Measurements from ENCODE around the gene MACROD1. TPM values are rescaled to one million over a fixed set of nuclear protein-coding genes. Genes with fewer than 3 reads are reported as not detected.

The MACROD1 gene
- total RNA-seq, 1 experiment from 2014 or later = 17.6 TPM

DNA sequence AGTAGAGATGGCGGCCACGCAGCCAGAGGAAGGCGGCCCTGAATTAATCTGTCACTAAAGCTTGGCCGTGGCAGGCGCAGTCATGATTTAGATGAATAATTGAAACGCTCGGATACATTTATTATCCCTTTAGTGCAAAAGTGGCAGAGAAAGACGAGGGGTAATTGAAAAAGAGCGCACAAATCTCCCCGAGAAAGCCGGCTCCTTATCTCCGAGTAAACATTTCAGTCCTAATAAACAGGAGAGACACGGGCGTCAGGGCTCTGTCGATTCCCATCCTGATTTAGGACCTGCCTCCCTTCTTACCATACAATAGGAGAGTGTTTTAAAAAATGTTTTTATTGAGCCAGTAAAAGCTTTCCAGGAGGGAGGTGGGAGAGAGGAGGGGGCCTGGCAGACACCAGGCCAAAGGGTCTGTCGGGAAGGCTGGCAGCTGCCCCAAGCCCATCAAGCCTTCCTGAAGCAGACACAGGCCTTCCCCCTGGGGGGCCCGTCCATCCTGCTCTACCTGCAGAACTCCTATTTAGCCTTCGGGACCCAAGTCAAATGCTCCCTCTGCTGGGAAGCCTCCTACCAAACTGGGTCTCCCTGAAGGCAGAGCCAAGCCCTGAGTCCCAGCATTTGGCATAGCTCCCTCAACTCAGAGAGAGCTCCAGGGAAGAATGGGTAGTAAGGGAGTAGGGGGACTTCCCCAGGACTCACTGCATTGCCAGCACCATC lies 156.8 kb downstream of the MACROD1 start:
- no peak overlapping the region for H3K4me3 ChIP-seq
- H3K9me3 ChIP-seq (replicated peaks) = no peaks in the 10 kb centered on the region

DNA sequence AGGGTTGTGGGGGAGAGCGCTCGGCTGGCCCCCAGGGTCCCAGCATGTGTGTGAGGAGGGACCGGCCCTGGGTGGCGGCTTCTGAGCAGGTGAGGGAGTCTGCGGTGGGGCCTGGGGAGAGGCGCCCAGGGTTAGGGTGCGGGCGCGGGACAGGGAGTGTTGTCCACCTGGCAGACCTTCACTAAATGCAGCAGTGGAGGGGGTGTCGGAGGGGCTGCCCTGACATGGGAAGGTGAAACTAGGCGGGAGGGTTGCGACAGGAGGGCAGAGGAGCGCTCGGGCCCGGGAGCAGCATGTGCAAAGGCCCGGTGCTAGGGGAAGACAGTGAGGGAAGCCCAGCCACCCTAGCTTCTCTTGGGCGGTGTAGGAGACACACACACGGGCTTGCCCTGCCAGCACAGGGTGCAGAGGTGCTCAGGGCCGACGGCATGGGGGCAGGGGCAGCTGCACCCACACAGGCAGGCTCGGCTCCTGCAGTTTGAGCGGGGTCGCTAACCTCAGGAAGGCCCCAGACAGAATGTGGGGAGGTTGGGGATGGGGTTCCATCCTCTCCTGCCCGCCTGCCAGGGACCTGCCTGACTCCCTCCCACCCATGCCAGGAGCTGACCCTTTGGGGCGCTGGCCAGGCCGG lies 157.5 kb downstream of the MACROD1 start:
- Histone ChIP-seq H3K27me3 (replicated peaks) (no peaks in the 10 kb centered on the region), H3K4me3 (no peak overlapping the region), H3K36me3 (peaks cover 9% of the 10 kb centered on the region), H3K9me3 (replicated peaks) (no peaks in the 10 kb centered on the region), H3K4me1 (replicated peaks) (peaks cover 12% of the 10 kb centered on the region), H3K27ac (no peak overlapping the region)
- no peak for DNase-seq (ENCODE audit: low read depth in 1 of 2, low spot score in 2 of 2)

More for the DNA sequence above, 156.8 kb downstream of the MACROD1 start:
- no peak overlapping the region for H3K27ac ChIP-seq
- H3K27me3 ChIP-seq (replicated peaks) = no peaks in the 10 kb centered on the region
- H3K36me3 ChIP-seq = peaks cover 9% of the 10 kb centered on the region; the same call in 1 of the 2 replicates
- DNase-seq (ENCODE audit: low read depth in 1 of 2, low spot score in 2 of 2) = no peak
- peaks cover 12% of the 10 kb centered on the region for H3K4me1 ChIP-seq (replicated peaks)

DNA sequence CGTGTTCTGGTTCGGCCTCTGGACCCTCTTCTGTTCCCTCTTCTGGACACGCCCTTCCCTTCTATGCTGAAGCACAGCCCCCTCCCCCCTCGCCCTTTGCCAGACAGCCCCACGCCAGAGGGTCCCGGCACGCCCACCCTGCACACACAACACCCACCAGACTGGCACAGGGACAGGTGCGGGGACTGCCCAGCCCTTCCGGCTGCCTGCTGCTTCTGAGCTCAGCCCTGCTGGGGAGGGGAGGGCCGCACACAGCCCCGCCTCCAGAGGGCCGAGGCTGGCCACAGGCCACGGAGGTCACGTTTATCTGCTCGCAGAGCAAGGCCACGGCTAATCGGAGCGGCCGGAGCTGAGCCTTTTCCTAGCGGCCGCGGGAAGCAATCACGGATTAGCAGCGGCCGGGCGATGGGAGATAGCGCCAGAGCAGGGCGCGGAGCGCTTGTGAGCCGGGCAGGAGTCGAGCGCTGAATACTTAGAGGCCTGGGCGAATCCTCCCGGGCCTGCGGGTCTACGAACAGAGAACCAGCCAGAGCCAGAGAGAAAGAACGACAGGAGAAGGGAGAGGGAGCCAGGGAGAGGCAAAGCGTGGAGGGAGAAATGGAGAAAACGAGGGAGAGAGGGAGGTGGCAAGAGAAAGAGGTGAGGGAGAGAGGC lies 158.2 kb downstream of the MACROD1 start:
- Histone ChIP-seq H3K9me3 (replicated peaks) (no peaks in the 10 kb centered on the region), H3K4me3 (no peak overlapping the region), H3K4me1 (replicated peaks) (peaks cover 12% of the 10 kb centered on the region), H3K27me3 (replicated peaks) (no peaks in the 10 kb centered on the region), H3K27ac (no peak overlapping the region), H3K36me3 (peaks cover 9% of the 10 kb centered on the region)
- DNase-seq (ENCODE audit: low read depth in 1 of 2, low spot score in 2 of 2) = no peak

DNA sequence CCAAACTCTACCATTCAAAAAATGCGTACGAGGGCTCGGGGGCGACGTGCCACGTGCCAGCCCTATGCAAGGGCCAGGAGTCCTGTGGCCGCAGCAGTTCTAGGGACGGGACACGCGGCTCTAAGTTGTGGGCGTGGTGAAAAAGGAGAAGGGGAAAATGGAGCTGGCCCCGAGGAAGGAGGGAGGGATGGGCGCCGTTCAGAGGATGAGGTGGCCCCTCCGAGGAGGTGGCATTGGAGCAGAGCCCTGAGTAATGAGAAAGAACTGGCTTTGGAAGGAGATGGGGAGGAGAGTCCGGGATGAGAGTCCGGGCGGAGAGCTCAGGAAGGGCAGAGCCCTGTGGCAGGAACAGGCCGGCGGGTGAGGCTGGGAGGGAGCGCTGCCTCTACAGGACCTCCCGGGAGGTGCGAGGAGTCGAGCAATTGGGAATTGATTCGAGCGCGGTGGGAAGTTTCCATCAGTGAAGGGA lies 158.7 kb downstream of the MACROD1 start:
- Histone ChIP-seq H3K27me3 (replicated peaks) (no peaks in the 10 kb centered on the region), H3K9me3 (replicated peaks) (no peaks in the 10 kb centered on the region), H3K27ac (no peak overlapping the region), H3K4me3 (no peak overlapping the region), H3K36me3 (peaks cover 9% of the 10 kb centered on the region), H3K4me1 (replicated peaks) (peaks cover 13% of the 10 kb centered on the region)
- DNase-seq (ENCODE audit: low read depth in 1 of 2, low spot score in 2 of 2) = peak in 1 of 2 experiments; percentile 36

DNA sequence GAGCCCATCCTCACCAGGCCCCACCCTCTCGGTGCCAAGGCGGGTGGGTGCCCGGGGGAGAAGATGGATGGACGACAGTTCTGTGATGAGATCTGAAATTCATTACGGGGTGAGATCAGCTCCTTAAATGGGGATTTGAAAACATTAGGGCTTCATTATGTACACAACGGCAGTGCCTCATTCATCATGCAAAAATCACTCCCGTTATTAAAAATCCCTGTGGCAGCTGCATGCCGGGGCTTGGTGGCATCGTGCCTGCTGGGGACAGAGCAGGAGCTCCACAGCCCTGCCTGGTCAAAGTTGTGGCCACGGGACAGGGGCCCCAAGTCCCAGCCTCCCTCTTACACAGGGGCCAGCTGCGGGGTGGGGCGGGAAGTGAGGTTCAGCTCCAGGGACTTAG lies 159.5 kb downstream of the MACROD1 start:
- Histone ChIP-seq H3K36me3 (peaks cover 16% of the 10 kb centered on the region), H3K4me1 (replicated peaks) (peaks cover 20% of the 10 kb centered on the region), H3K4me3 (no peak overlapping the region), H3K27me3 (replicated peaks) (no peaks in the 10 kb centered on the region), H3K27ac (no peak overlapping the region), H3K9me3 (replicated peaks) (no peaks in the 10 kb centered on the region)
- no peak for DNase-seq (ENCODE audit: low read depth in 1 of 2, low spot score in 2 of 2)

DNA sequence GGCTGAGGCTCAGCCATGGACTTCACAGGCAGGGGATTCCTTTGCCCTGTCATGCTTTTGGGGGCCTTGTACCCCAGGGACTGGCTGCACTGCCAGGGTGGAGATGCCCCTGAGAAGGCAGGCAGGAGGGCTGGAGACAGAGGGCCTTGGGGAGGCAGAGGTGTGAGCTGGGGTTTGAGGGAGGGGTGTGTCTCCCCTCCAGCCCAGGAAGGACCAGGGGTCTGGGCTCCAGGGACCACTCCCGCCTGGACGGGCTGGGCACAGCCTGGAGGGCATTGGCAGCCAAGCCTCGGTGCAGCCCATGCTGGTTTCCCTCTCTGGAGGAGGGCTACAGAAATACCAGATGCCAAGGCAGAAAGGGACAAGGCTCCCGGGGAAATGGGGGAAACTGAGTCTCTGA lies 160.2 kb downstream of the MACROD1 start:
- Histone ChIP-seq H3K27ac (no peak overlapping the region), H3K27me3 (replicated peaks) (no peaks in the 10 kb centered on the region), H3K4me3 (no peak overlapping the region), H3K9me3 (replicated peaks) (no peaks in the 10 kb centered on the region; the same call in 1 of the 2 replicates), H3K4me1 (replicated peaks) (peaks cover 20% of the 10 kb centered on the region), H3K36me3 (peaks cover 23% of the 10 kb centered on the region)
- no peak for DNase-seq (ENCODE audit: low read depth in 1 of 2, low spot score in 2 of 2)

DNA sequence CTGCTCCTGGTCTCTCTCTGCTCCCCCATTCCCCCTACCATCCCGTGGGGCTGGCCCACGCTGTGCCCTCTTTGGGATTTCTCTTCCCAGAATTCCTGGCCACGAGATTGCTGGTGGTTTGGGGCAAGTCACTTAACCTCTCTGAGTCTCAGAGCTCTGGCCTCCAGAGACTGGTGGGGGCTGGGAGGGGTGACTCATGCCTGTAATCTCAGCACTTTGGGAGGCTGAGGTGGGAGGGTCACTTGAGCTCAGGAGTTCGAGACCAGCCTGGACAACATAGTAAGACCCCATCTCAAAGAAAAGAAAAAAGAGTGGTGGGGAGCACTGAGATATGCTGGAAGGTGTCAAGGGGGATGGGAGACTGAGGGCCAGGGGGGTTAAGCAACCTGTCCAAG lies 161.3 kb downstream of the MACROD1 start:
- Histone ChIP-seq H3K36me3 (peaks cover 34% of the 10 kb centered on the region), H3K9me3 (replicated peaks) (no peaks in the 10 kb centered on the region; the same call in 1 of the 2 replicates), H3K27ac (no peak overlapping the region), H3K4me3 (no peak overlapping the region), H3K4me1 (replicated peaks) (peaks cover 20% of the 10 kb centered on the region), H3K27me3 (replicated peaks) (no peaks in the 10 kb centered on the region)
- DNase-seq (ENCODE audit: low read depth in 1 of 2, low spot score in 2 of 2) = no peak

DNA sequence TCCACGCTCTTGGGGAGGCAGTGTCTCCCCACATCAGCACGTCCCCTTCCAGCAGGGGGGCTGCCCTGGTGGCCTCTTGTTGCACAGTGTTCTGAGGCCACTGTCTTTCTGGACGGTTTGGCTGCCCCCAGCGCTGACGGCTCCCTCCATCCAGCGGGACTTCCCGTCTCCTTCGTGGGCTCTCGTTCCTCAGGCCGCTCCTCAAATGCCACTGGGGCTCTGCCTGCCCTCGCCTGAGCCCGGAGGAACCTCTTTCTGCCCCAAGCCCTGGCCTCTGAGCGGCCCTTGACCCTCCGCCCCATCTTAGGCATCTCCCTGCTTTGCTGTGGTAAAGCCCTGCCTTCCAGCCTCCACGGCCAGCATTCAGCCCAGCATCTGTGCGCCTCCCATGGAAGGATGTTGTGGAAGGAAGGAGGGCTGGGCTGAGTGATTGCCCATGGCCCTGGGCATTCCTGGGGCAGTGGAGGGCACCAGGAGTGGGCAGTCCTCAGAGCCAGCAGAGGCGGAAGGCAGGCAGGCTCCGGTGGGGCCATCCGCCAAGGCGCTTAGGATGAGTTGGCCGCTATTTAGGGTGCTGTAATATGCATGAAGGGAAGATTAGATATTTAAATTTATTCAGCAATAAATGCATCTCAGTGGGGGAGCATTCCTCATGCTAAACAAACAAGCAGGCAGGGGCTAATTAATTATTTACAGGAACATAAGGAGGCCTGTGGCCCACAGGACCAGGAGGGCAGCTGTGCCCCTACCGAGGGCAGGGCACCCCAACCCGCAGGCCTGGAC lies 161.9 kb downstream of the MACROD1 start:
- Histone ChIP-seq H3K4me3 (no peak overlapping the region), H3K36me3 (peaks cover 40% of the 10 kb centered on the region), H3K27ac (no peak overlapping the region), H3K27me3 (replicated peaks) (no peaks in the 10 kb centered on the region), H3K9me3 (replicated peaks) (no peaks in the 10 kb centered on the region; the same call in 1 of the 2 replicates), H3K4me1 (replicated peaks) (peaks cover 20% of the 10 kb centered on the region)
- no peak for DNase-seq (ENCODE audit: low read depth in 1 of 2, low spot score in 2 of 2)

DNA sequence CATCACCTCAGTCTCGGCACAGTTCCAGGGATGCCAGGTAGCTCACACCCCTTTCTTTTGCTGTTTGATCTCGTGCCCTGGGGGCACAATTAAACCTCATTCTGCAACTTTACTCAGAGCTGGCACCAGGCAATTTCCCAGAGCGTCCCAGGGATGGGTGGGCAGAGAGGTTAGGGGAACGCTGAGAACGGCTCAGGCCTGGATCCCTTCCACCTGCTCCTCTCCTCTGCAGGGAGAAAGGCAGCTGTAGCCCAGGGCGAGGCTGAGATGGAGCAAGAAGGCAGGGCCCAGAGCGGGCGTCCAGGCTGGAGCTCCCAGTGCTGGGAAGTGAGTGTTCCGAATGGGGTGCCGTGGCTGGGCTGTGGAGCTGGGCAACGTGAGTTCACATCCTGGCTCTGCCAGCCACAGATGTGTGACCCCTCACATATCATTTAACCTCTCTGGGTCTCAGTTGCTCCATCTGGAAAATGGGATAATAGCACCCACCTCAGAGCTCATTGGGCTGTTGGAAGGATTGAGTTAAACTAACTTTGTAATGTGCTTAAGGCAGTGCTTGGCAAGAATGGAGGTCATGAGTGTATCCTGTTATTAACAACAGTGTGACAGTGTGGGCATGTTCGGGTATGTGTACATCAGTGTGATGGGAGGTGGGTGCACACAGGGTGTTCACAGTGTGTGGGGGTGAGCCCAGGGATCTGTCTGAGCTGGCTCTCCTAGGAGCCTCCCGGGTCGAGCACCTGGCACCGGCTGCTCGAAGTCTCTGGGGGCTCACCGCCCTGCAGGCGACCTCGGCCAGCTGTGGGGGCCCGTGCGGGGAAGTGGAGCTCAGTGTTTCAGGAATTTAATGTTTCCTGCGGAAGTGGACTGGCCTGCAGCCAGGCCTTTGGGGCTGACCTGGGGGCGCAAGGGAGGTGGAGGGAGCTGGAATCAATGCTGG lies 164.2 kb downstream of the MACROD1 start:
- Histone ChIP-seq H3K9me3 (replicated peaks) (no peaks in the 10 kb centered on the region; the same call in 1 of the 2 replicates), H3K36me3 (peaks cover 62% of the 10 kb centered on the region), H3K27ac (no peak overlapping the region), H3K27me3 (replicated peaks) (no peaks in the 10 kb centered on the region), H3K4me3 (no peak overlapping the region), H3K4me1 (replicated peaks) (peaks cover 10% of the 10 kb centered on the region)
- no peak for DNase-seq (ENCODE audit: low read depth in 1 of 2, low spot score in 2 of 2)

DNA sequence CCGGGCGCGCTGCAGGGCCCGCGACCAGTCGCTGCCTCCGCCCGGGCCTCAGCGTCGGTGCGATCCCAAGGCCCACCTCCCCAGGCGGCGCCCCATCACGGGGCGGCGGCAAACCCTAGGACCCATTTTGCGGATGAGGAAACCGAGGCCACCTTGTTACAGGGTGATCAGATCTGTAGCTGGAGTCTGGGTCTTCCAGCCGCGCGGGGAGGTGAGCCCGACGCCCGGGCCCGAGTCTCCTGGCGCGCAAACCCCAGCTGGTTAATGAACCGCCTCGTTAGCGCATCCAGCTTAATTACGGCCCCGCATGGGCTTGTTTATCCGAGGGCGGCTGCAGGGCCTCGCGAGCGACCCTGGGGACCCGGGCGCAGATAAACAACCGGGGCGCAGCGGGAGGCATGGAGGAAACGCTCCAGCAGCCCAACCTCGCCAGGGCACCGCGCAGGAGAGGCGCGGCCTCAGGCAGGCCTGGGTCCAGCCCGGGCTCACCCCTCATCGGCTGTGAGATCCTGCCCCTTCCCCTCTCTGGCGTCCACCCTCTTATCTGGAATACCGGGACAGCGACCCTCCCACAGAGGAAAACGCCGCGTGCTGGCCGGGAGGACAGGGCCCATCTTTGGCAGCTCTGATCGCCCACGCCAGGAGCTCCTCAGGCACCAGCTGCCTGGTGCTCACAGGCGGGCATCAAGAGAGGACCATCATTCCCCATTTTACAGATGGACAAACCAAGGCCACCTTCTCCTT lies 165.0 kb downstream of the MACROD1 start:
- Histone ChIP-seq H3K9me3 (replicated peaks) (no peaks in the 10 kb centered on the region; the same call in 1 of the 2 replicates), H3K27me3 (replicated peaks) (no peaks in the 10 kb centered on the region), H3K36me3 (peaks cover 71% of the 10 kb centered on the region), H3K4me1 (replicated peaks) (peaks cover 7% of the 10 kb centered on the region; the same call in 1 of the 2 replicates), H3K27ac (no peak overlapping the region), H3K4me3 (no peak overlapping the region)
- no peak for DNase-seq (ENCODE audit: low read depth in 1 of 2, low spot score in 2 of 2)

DNA sequence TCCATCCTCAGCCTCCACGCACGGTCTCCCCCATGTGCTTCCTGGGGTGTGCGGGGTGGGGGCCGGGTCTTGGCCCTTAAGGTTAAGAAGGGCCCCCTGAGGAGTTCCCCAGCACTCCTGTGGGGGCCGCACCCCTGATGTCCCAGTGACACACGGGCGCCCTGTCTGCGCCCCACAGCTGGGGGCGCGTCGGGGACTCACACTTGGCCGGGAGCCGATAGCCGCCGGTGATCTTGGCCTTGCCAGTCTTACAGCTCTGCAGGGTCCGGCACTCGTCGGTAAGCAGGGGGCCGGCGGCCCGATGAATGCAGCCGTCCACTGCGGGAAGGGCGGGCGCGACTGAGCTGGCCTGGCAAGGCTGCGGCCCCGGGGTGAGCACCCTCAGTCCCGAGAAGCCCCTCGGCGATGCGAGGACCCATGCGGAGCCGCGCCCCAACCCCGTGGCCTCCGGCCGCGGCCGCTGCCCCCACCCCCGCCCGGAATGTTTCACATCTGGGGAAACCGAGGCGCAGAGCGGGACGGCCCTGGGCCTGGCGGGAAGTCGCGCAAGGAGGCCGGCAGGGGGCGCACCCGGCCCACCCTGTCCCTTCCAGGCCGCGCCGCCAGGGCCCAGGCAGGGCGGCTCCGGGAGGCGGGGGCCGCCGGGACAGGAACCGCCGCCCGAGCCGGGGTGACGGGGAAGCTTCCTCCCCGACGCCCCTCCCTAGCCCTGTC lies 165.7 kb downstream of the MACROD1 start:
- DNase-seq (ENCODE audit: low read depth in 1 of 2, low spot score in 2 of 2) = no peak
- Histone ChIP-seq H3K27me3 (replicated peaks) (no peaks in the 10 kb centered on the region), H3K4me1 (replicated peaks) (peaks cover 7% of the 10 kb centered on the region; the same call in 1 of the 2 replicates), H3K36me3 (peaks cover 73% of the 10 kb centered on the region), H3K27ac (no peak overlapping the region), H3K9me3 (replicated peaks) (no peaks in the 10 kb centered on the region; the same call in 1 of the 2 replicates), H3K4me3 (no peak overlapping the region)
